ENCODE measurements around the gene GPD1L. TPM values are rescaled to one million over a fixed set of nuclear protein-coding genes. Genes with fewer than 3 reads are reported as not detected.

The GPD1L gene
- total and polyA plus RNA-seq, 2 donors (not counting 1 experiment from before 2014, with no cell fraction given) = 4.7 to 9.3 TPM

GRCh38 chr3:32102289-32102688 is 4.1 kb upstream of the GPD1L start:
- Histone ChIP-seq H3K27ac (ENCODE audit: low read length in 2 of 2) (no peak overlapping the region), H3K9me3 (ENCODE audit: control extremely low read depth in 1 of 3, control insufficient read depth in 2 of 3, insufficient read depth in 1 of 3, low read length in 2 of 3) (peaks cover 3 to 26% (median 19%) of the 10 kb centered on the region in 3 donors), H3K4me1 (ENCODE audit: control insufficient read depth in 2 of 2, insufficient read depth in 2 of 2, low read length in 2 of 2) (peaks cover 6 to 15% of the 10 kb centered on the region in 2 donors), H3K36me3 (replicated peaks in 1 of 2; ENCODE audit: control extremely low read depth in 1 of 2, control insufficient read depth in 1 of 2, extremely low read depth in 1 of 2, insufficient read depth in 2 of 2, low read length in 1 of 2) (no peaks in the 10 kb centered on the region), H3K27me3 (replicated peaks in 1 of 4; ENCODE audit: control extremely low read depth in 1 of 4, control insufficient read depth in 3 of 4, insufficient read depth in 4 of 4, low read length in 3 of 4) (no peaks in the 10 kb centered on the region), H2AFZ (ENCODE audit: insufficient read depth, low read depth, low read length, poor library complexity, severe bottlenecking) (no peak overlapping the region), H4K20me1 (ENCODE audit: control insufficient read depth, insufficient read depth, low read length, poor library complexity, severe bottlenecking) (no peaks in the 10 kb centered on the region), H3K79me2 (ENCODE audit: control insufficient read depth, insufficient read depth, low read length) (peaks cover 5% of the 10 kb centered on the region), H3K4me3 (ENCODE audit: control extremely low read depth in 1 of 5, extremely low read depth in 1 of 5, insufficient read depth in 1 of 5, low read depth in 2 of 5, low read length in 4 of 5) (no peak overlapping the region), H3K9ac (ENCODE audit: low read length) (no peak overlapping the region), H3K4me2 (replicated peaks; ENCODE audit: low read depth, low read length, poor library complexity, severe bottlenecking) (no peak overlapping the region)
- ChIA-PET POLR2A (no interaction called here), CTCF (no interaction called here)
- H3K9me3 Mint-ChIP-seq (ENCODE audit: insufficient read depth) = peaks cover 8% of the 10 kb centered on the region
- 96% methylated on average over 5 of the region's 7 CpGs for WGBS (ENCODE audit: insufficient coverage)
- no peak for TF ChIP-seq CTCF (IDR thresholded peaks at IDR 0.05)
- no peak for TF ChIP-seq EZH2 (IDR thresholded peaks at IDR 0.05; ENCODE audit: borderline replicate concordance, insufficient read depth, low read depth, low read length, poor library complexity, severe bottlenecking)
- DNase-seq = no peak
- H3K4me1 Mint-ChIP-seq = peaks cover 10% of the 10 kb centered on the region
- no peaks in the 10 kb centered on the region for H3K27me3 Mint-ChIP-seq
- H3K4me3 Mint-ChIP-seq = no peak overlapping the region
- no peak for ATAC-seq (ENCODE audit: low read depth)
- no peak overlapping the region for H3K27ac Mint-ChIP-seq
- intact Hi-C loops (cut with micrococcal nuclease) = no loop called here

- TF ChIP-seq CTCF (IDR thresholded peaks at IDR 0.05) (no peak), EZH2 (IDR thresholded peaks at IDR 0.05; ENCODE audit: borderline replicate concordance, insufficient read depth, low read depth, low read length, poor library complexity, severe bottlenecking) (no peak)
- H3K9me3 Mint-ChIP-seq (ENCODE audit: insufficient read depth) = peaks cover 8% of the 10 kb centered on the region
- Histone ChIP-seq H2AFZ (ENCODE audit: insufficient read depth, low read depth, low read length, poor library complexity, severe bottlenecking) (no peak overlapping the region), H3K4me1 (ENCODE audit: control insufficient read depth in 2 of 2, insufficient read depth in 2 of 2, low read length in 2 of 2) (peaks cover 11 to 14% of the 10 kb centered on the region in 2 donors), H3K27me3 (replicated peaks in 1 of 4; ENCODE audit: control extremely low read depth in 1 of 4, control insufficient read depth in 3 of 4, insufficient read depth in 4 of 4, low read length in 3 of 4) (no peaks in the 10 kb centered on the region), H3K27ac (ENCODE audit: low read length in 2 of 2) (no peak overlapping the region), H4K20me1 (ENCODE audit: control insufficient read depth, insufficient read depth, low read length, poor library complexity, severe bottlenecking) (no peaks in the 10 kb centered on the region), H3K9ac (ENCODE audit: low read length) (no peak overlapping the region), H3K79me2 (ENCODE audit: control insufficient read depth, insufficient read depth, low read length) (peaks cover 24% of the 10 kb centered on the region), H3K4me3 (ENCODE audit: control extremely low read depth in 1 of 5, extremely low read depth in 1 of 5, insufficient read depth in 1 of 5, low read depth in 2 of 5, low read length in 4 of 5) (no peak overlapping the region), H3K36me3 (replicated peaks in 1 of 2; ENCODE audit: control extremely low read depth in 1 of 2, control insufficient read depth in 1 of 2, extremely low read depth in 1 of 2, insufficient read depth in 2 of 2, low read length in 1 of 2) (no peaks in the 10 kb centered on the region), H3K9me3 (ENCODE audit: control extremely low read depth in 1 of 3, control insufficient read depth in 2 of 3, insufficient read depth in 1 of 3, low read length in 2 of 3) (peaks cover 3 to 26% (median 19%) of the 10 kb centered on the region in 3 donors), H3K4me2 (replicated peaks; ENCODE audit: low read depth, low read length, poor library complexity, severe bottlenecking) (no peak overlapping the region)
- H3K27me3 Mint-ChIP-seq = no peaks in the 10 kb centered on the region
- ATAC-seq (ENCODE audit: low read depth) (no peak), DNase-seq (no peak)
- peaks cover 15% of the 10 kb centered on the region for H3K4me1 Mint-ChIP-seq
- no peak overlapping the region for H3K27ac Mint-ChIP-seq
- POLR2A ChIA-PET = interaction anchor here (0.6 kb wide), 1 partner anchor 1473 kb away, joined by 6 read pairs; no protein-coding TSS in a partner anchor
- intact Hi-C loops (cut with micrococcal nuclease) = no loop called here
- CTCF ChIA-PET = interaction anchor here (1.5 kb wide), 1 partner anchor 40 kb away, joined by 4 read pairs; no protein-coding TSS in a partner anchor
- 100% methylated on average over 3 of the region's 4 CpGs for WGBS (ENCODE audit: insufficient coverage)
- no peak overlapping the region for H3K4me3 Mint-ChIP-seq
Measured at GRCh38 chr3:32104492-32104891, 1.9 kb upstream of the GPD1L start.
